Gastroesophageal sphincter (tissue), 3 donors: ENCODE data around the gene MCF2.

Source experiments
- CTCF ChIP-seq, 4 experiments: fragments of 200-600 bp in 2 of 4; fragments of 450-650 bp in 2 of 4; sonication (generic) in 1 of 4; IDR thresholded peaks; one replicate each; pipeline ENCODE4 v1.5.1; 2017 to 2019; ENCODE audit warnings: antibody characterized with exemption in 4 of 4, mild to moderate bottlenecking in 2 of 4, moderate library complexity in 2 of 4
- EP300 ChIP-seq: sonication (generic); formaldehyde crosslinking; IDR thresholded peaks from one replicate; pipeline ENCODE4 v1.6.1; 2017; ENCODE audit warnings: antibody characterized with exemption, mild to moderate bottlenecking
- POLR2A ChIP-seq, 2 donors: fragments of 450-650 bp; IDR thresholded peaks; one replicate each; pipeline ENCODE4 v1.6.1; 2017; ENCODE audit warnings: antibody characterized with exemption in 2 of 2, mild to moderate bottlenecking in 2 of 2, moderate library complexity in 1 of 2

- TF ChIP-seq POLR2A (IDR thresholded peaks at IDR 0.05) (no peak), EP300 (no peak), CTCF (IDR thresholded peaks at IDR 0.05) (no peak)
Observed at GRCh38 chrX:139739138-139739537, 31.2 kb upstream of the MCF2 start.
